Parathyroid adenoma (tissue), 2 donors: Measurements from ENCODE around the gene DSCAM.

Experiments used
- H2AFZ ChIP-seq: fragments of 300-600 bp; sonication (generic); one replicate; pipeline ENCODE4 v1.7.0; 2017; ENCODE audit warnings: antibody characterized with exemption, mild to moderate bottlenecking
- H3K27ac ChIP-seq: fragments of 300-600 bp; sonication (generic); one replicate; pipeline ENCODE4 v1.7.0; 2017
- H3K27me3 ChIP-seq: fragments of 300-600 bp; sonication (generic); one replicate; pipeline ENCODE4 v1.7.0; 2017; ENCODE audit warnings: low read length; ENCODE audit not compliant: control insufficient read depth, insufficient read depth
- H3K36me3 ChIP-seq: fragments of 300-600 bp; sonication (generic); one replicate; pipeline ENCODE4 v1.7.0; 2017; ENCODE audit warnings: low read length; ENCODE audit not compliant: control insufficient read depth, insufficient read depth
- H3K4me1 ChIP-seq: fragments of 300-600 bp; sonication (generic); one replicate; pipeline ENCODE4 v1.7.0; 2017; ENCODE audit warnings: control low read depth
- H3K4me2 ChIP-seq: fragments of 300-600 bp; sonication (generic); one replicate; pipeline ENCODE4 v1.7.0; 2017; ENCODE audit warnings: low read length
- H3K4me3 ChIP-seq: fragments of 300-600 bp; sonication (generic); one replicate; pipeline ENCODE4 v1.7.0; 2017; ENCODE audit warnings: low read depth, low read length
- H3K79me2 ChIP-seq: fragments of 300-600 bp; sonication (generic); one replicate; pipeline ENCODE4 v1.7.0; 2017; ENCODE audit warnings: control low read depth
- H3K9ac ChIP-seq: fragments of 300-600 bp; sonication (generic); one replicate; pipeline ENCODE4 v1.7.0; 2017; ENCODE audit warnings: mild to moderate bottlenecking
- H3K9me3 ChIP-seq: fragments of 300-600 bp; sonication (generic); one replicate; pipeline ENCODE4 v1.7.0; 2017; ENCODE audit warnings: low read length; ENCODE audit not compliant: control insufficient read depth
- CTCF ChIP-seq: fragments of 300-600 bp; sonication (generic); IDR thresholded peaks from one replicate; pipeline ENCODE4 v1.7.0; 2017; ENCODE audit warnings: antibody characterized with exemption, mild to moderate bottlenecking
- donor health status: primary hyperparathyroidism.

Gene DSCAM

GRCh38 chr21:40257342-40257741 lies 589.6 kb downstream of the DSCAM start:
- H3K4me3 ChIP-seq = no peak overlapping the region
- H3K9me3 ChIP-seq = no peaks in the 10 kb centered on the region
- TF ChIP-seq CTCF = no peak
- no peaks in the 10 kb centered on the region for H3K79me2 ChIP-seq
- H3K4me1 ChIP-seq = no peaks in the 10 kb centered on the region
- H3K27ac ChIP-seq = no peak overlapping the region
- no peaks in the 10 kb centered on the region for H3K27me3 ChIP-seq
- H3K36me3 ChIP-seq = no peaks in the 10 kb centered on the region
- H3K4me2 ChIP-seq = no peak overlapping the region
- H2AFZ ChIP-seq = no peak overlapping the region
- H3K9ac ChIP-seq = no peak overlapping the region

DNA sequence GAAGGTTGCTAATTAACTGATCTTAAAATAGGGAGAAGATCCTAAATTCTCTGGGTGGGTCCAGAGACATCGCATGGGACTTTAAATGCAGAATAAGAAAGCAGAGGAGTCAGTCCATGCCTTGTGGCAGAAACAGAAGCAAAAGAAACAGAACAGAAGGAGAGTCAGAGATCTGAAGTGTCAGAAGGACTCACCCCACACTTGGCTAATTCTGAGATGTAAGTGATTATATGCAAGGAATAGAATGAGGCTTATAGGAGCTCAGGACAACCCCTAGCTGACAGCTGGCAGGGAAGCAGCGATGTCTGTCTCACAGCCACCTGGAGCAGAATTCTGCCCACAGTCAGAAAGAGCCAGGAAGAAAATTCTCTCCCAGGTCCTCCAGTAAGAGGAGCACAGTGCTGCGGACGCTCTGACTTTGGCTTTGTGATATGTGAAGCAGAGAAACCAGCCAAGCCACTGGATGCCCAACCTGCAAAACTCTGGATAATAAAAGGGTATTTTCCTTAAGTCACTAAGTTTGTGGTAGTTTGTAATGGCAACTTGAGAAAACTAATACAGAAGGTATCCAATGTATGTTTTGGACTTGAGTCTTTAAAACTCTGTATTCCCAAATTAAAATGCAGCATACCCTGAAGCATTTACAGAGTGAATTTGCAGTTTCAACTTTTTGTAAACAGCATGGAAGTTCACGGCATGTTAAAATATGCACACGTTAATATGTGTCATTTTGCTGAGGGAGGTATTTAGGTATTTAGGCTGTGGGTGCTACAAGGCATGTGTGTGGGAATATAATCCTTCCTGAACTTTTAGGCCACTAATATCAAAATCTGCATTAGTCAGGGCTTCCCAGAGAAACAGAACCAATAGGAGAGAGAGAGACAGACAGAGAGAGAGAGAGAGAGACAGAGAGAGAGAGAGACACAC lies 591.2 kb downstream of the DSCAM start:
- H3K9me3 ChIP-seq = no peaks in the 10 kb centered on the region
- TF ChIP-seq CTCF = no peak
- H3K9ac ChIP-seq = no peak overlapping the region
- no peak overlapping the region for H3K4me3 ChIP-seq
- no peak overlapping the region for H3K27ac ChIP-seq
- H3K4me2 ChIP-seq = no peak overlapping the region
- H3K27me3 ChIP-seq = no peaks in the 10 kb centered on the region
- no peaks in the 10 kb centered on the region for H3K79me2 ChIP-seq
- H3K4me1 ChIP-seq = no peaks in the 10 kb centered on the region
- no peaks in the 10 kb centered on the region for H3K36me3 ChIP-seq
- no peak overlapping the region for H2AFZ ChIP-seq

- Histone ChIP-seq H3K9me3 (no peaks in the 10 kb centered on the region), H3K4me2 (no peak overlapping the region), H2AFZ (no peak overlapping the region), H3K27ac (no peak overlapping the region), H3K27me3 (no peaks in the 10 kb centered on the region), H3K4me1 (no peaks in the 10 kb centered on the region), H3K9ac (no peak overlapping the region), H3K36me3 (no peaks in the 10 kb centered on the region), H3K4me3 (no peak overlapping the region), H3K79me2 (no peaks in the 10 kb centered on the region)
- TF ChIP-seq CTCF = no peak
Observed at GRCh38 chr21:40254540-40255465, 592.2 kb downstream of the DSCAM start.

- Histone ChIP-seq H3K4me1 (no peaks in the 10 kb centered on the region), H3K27ac (no peak overlapping the region), H3K4me3 (no peak overlapping the region), H3K79me2 (no peaks in the 10 kb centered on the region), H3K4me2 (no peak overlapping the region), H3K36me3 (no peaks in the 10 kb centered on the region), H3K9ac (no peak overlapping the region), H3K27me3 (no peaks in the 10 kb centered on the region), H3K9me3 (no peaks in the 10 kb centered on the region), H2AFZ (no peak overlapping the region)
- TF ChIP-seq CTCF = no peak
Observed at GRCh38 chr21:40253112-40253511, 593.8 kb downstream of the DSCAM start.
